GM12891 (cell line): ENCODE measurements around the gene DNM2.

Source experiments
- PAX5 ChIP-seq: IDR thresholded peaks from 2 replicates; pipeline ENCODE4 v1.6.1; 2011; ENCODE audit warnings: low read length, moderate library complexity, mild to moderate bottlenecking; ENCODE audit not compliant: insufficient read depth, severe bottlenecking
- POLR2A ChIP-seq: IDR thresholded peaks from 2 replicates; pipeline ENCODE4 v1.6.1; 2011; ENCODE audit warnings: low read depth, low read length, control low read depth
- POLR2AphosphoS5 ChIP-seq: IDR thresholded peaks from 2 replicates; pipeline ENCODE4 v1.6.1; 2011; ENCODE audit warnings: low read depth, low read length, control low read depth

GRCh38 chr19:10687518-10688288, 30.2 kb upstream of the DNM2 start:
- TF ChIP-seq POLR2A, result no peak; the same call in none of the 2 replicates
- peak; percentile 82 for TF ChIP-seq POLR2AphosphoS5
- TF ChIP-seq PAX5, result no peak
